Fibroblast of the aortic adventitia (primary cell): ENCODE measurements around the gene GLRX5. TPM values are rescaled to one million over a fixed set of nuclear protein-coding genes. Genes with fewer than 3 reads are reported as not detected.
"Not testable (repeated sequence)": the region's sequence is repeated elsewhere in the genome, so short reads cannot be mapped to it uniquely, and the experiment has no call there.

Source experiments
- DNase-seq: peaks from one replicate; pipeline ENCODE4 v3.0.0-alpha.2; 2010; ENCODE audit warnings: low read depth
- H3K4me3 ChIP-seq: 2 replicates; pipeline ENCODE4 v1.5.1; 2011; ENCODE audit warnings: low read depth, mild to moderate bottlenecking, control low read depth, low read length, moderate library complexity
- CTCF ChIP-seq: IDR thresholded peaks from 2 replicates; pipeline ENCODE4 v1.5.1; 2011; ENCODE audit warnings: mild to moderate bottlenecking, low read length, control low read depth, inconsistent platforms; ENCODE audit not compliant: insufficient read depth
- total RNA-seq: library from RNA; depleted of rRNA; stranded (reverse); fragments of >200 nt; gene quantifications from 2 replicates; pipeline ENCODE4 v1.2.3, GENCODE V29; 2012; ENCODE audit warnings: low replicate concordance

The GLRX5 gene
- total RNA-seq, 1 donor: 47.2 TPM

GRCh38 chr14:95569440-95569839 is 34.6 kb downstream of the GLRX5 start:
- TF ChIP-seq CTCF: no peak

DNA sequence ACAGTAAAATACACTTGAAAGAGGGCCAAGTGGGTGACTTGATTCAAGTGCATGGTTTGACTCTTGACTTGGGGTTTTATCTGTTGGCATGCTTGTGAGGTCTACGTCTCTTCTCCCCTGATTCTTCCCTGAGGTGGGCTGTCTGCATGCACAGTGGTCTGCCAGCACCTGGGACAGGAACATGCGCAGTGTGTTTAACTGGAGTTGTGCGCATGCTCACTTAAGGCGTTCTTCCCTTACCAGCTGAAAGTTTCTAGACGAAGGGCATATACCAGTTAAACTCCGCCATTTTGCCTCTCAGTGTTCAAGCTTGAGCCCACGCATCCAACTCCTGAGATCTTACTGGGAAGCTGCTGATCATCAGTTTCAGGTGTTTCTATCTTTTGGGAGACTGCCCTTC is 38.5 kb downstream of the GLRX5 start:
- no peak for TF ChIP-seq CTCF
- DNase-seq: no peak
- H3K4me3 ChIP-seq: no peak overlapping the region

More at GRCh38 chr14:95569440-95569839, 34.6 kb downstream of the GLRX5 start:
- DNase-seq: no peak
- no peak overlapping the region for H3K4me3 ChIP-seq

GRCh38 chr14:95575840-95576473 is 41.1 kb downstream of the GLRX5 start:
- DNase-seq: no peak
- no peak overlapping the region for H3K4me3 ChIP-seq
- TF ChIP-seq CTCF: no peak

DNA sequence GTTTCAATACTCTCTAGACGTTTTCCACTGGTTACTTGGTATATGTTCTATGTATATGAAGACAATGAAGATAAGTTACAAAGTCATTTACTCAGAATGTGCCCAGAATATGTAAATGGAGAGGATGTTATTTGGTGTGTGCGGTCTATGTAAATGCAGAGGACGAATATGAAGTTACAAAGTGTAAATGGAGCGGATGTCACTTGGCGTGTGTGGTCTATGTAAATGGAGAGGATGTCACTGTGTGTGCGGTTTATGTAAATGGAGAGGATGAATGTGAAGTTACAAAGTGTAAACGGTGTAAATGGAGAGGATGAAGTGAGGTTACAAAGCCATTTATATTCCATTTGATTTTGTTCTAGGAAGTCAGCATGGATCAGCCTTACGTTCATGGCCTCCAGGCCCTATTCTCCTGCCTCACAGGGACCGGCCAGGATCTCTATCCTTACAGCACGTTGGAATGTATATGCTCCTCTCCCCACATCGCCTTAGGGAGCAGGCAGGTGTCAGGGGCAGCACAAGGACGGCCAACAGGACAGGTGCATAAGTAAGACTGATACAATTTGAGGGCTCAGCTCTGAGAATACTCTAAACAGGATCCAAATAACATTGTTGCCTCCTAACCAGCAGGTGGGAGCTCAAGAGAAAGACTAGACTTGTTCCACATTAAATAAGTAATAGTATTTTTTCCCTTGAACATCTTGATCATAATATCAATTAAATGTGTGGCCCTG is 42.4 kb downstream of the GLRX5 start:
- no peak overlapping the region for H3K4me3 ChIP-seq
- no peak for DNase-seq
- no peak for TF ChIP-seq CTCF

DNA sequence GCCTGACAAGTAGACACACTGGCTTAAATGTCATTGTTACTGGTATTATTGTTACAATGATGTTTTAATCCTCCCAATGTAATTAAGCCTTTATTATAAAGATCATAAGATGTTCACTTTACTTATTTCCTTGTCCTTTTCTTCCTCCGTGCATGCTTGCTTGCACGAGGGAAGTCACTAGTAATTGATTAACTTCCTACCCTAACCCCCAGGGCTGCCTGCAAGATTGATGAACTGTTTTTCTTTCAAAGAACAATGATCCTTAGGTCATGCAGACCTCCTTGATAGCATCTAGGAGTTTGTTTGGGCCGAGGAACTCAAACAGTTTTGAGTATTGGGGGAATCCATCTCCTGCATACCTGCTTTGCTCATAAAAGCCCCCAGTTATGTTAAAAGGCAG is 43.0 kb downstream of the GLRX5 start:
- TF ChIP-seq CTCF: no peak
- H3K4me3 ChIP-seq: no peak overlapping the region
- DNase-seq: no peak

DNA sequence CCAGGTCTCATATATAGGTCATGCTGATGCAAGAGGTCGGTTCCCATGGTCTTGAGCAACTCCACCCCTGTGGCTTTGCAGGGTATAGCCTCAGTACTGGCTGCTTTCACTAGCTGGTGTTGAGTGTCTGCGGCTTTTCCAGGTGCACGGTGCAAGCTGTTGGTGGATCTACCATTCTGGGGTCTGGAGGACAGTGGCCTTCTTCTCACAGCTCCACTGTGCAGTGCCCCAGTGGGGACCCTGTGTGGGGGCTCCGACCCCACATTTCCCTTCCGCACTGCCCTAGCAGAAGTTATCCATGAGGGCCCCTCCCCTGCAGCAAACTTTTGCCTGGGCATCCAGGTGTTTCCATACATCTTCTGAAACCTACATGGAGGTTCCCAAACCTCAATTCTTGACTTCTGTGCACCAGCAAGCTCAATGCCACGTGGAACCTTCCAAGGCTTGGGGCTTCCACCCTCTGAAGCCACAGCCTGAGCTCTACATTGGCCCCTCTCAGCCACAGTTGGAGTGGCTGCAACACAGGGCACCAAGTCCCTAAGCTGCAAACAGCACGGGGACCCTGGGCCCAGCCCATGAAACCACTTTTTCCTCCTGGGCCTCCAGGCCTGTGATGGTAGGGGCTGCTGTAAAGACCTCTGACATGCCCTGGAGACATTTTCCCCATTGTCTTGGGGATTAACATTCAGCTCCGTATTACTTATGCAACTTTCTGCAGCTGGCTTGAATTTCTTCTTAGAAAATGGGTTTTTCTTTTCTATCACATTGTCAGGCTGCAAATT is 49.2 kb downstream of the GLRX5 start:
- not testable (repeated sequence) for DNase-seq, H3K4me3 ChIP-seq
